HepG2 (cell line): ENCODE measurements around the gene SERPINA9. TPM values are rescaled to one million over a fixed set of nuclear protein-coding genes. Genes with fewer than 3 reads are reported as not detected.
A peak's percentile ranks its signal among the peaks of the same experiment; 100 is the strongest.

Source experiments
- CC2D1A ChIP-seq: sonication (generic); formaldehyde crosslinking; IDR thresholded peaks from 2 replicates; pipeline ENCODE4 v1.8.1; 2023; ENCODE audit warnings: mild to moderate bottlenecking, missing genetic modification reagents
- CSRNP1 ChIP-seq: sonication (generic); formaldehyde crosslinking; IDR thresholded peaks from 2 replicates; pipeline ENCODE4 v1.8.1; 2023; ENCODE audit warnings: mild to moderate bottlenecking, missing genetic modification reagents
- GATAD1 ChIP-seq: IDR thresholded peaks from 2 replicates; pipeline ENCODE4 v1.6.1; 2016; ENCODE audit warnings: missing genetic modification reagents, missing compliant biosample characterization
- HNRNPUL1 ChIP-seq: fragments of 200-400 bp; formaldehyde crosslinking; IDR thresholded peaks from 2 replicates; pipeline ENCODE4 v1.6.1; 2017; ENCODE audit warnings: low read depth, mild to moderate bottlenecking, low read length, moderate library complexity
- KAT7 ChIP-seq: IDR thresholded peaks from 2 replicates; pipeline ENCODE4 v1.6.1; 2018; ENCODE audit warnings: borderline replicate concordance, missing compliant biosample characterization
- KMT2A ChIP-seq: sonication (generic); formaldehyde crosslinking; IDR thresholded peaks from 2 replicates; pipeline ENCODE4 v1.4.0; 2020; ENCODE audit warnings: missing genetic modification reagents
- PBX2 ChIP-seq: IDR thresholded peaks from 2 replicates; pipeline ENCODE4 v1.6.1; 2016; ENCODE audit warnings: control low read depth
- SMAD3 ChIP-seq: sonication (generic); formaldehyde crosslinking; IDR thresholded peaks from 2 replicates; pipeline ENCODE4 v1.4.0; 2020; ENCODE audit warnings: missing genetic modification reagents
- SNAPC2 ChIP-seq: sonication (generic); formaldehyde crosslinking; IDR thresholded peaks from 2 replicates; pipeline ENCODE4 v1.8.1; 2022; ENCODE audit warnings: mild to moderate bottlenecking, missing genetic modification reagents
- SRSF4 ChIP-seq: fragments of 200-400 bp; formaldehyde crosslinking; IDR thresholded peaks from one replicate; pipeline ENCODE4 v1.6.1; 2018; ENCODE audit warnings: mild to moderate bottlenecking, low read depth, low read length, moderate library complexity; ENCODE audit not compliant: poor library complexity, severe bottlenecking
- TERF1 ChIP-seq: sonication (generic); formaldehyde crosslinking; IDR thresholded peaks from 2 replicates; pipeline ENCODE4 v1.8.0; 2022; ENCODE audit warnings: mild to moderate bottlenecking, missing genetic modification reagents, moderate library complexity
- TFDP2 ChIP-seq: sonication (generic); formaldehyde crosslinking; IDR thresholded peaks from 2 replicates; pipeline ENCODE4 v1.4.0; 2020; ENCODE audit warnings: missing genetic modification reagents
- ZBTB10 ChIP-seq: sonication (generic); formaldehyde crosslinking; IDR thresholded peaks from 2 replicates; pipeline ENCODE4 v1.4.0; 2020; ENCODE audit warnings: missing genetic modification reagents, borderline replicate concordance
- ZFP82 ChIP-seq: sonication (generic); formaldehyde crosslinking; IDR thresholded peaks from 2 replicates; pipeline ENCODE4 v1.5.1; 2020; ENCODE audit warnings: mild to moderate bottlenecking, missing genetic modification reagents, borderline replicate concordance
- ZFY ChIP-seq: sonication (generic); formaldehyde crosslinking; IDR thresholded peaks from 2 replicates; pipeline ENCODE4 v1.4.0; 2020; ENCODE audit warnings: missing genetic modification reagents
- ZNF121 ChIP-seq: sonication (generic); formaldehyde crosslinking; IDR thresholded peaks from 2 replicates; pipeline ENCODE4 v1.5.0; 2020; ENCODE audit warnings: mild to moderate bottlenecking, missing genetic modification reagents
- ZNF253 ChIP-seq: sonication (generic); formaldehyde crosslinking; IDR thresholded peaks from 2 replicates; pipeline ENCODE4 v1.8.0; 2022; ENCODE audit warnings: mild to moderate bottlenecking, missing genetic modification reagents, borderline replicate concordance
- ZNF3 ChIP-seq: IDR thresholded peaks from 2 replicates; pipeline ENCODE4 v1.7.0; 2017; ENCODE audit warnings: inconsistent platforms
- ZNF570 ChIP-seq: sonication (generic); formaldehyde crosslinking; IDR thresholded peaks from 2 replicates; pipeline ENCODE4 v1.4.0; 2020; ENCODE audit warnings: mild to moderate bottlenecking, missing genetic modification reagents, borderline replicate concordance
- ZNF703 ChIP-seq: sonication (generic); formaldehyde crosslinking; IDR thresholded peaks from 2 replicates; pipeline ENCODE4 v1.5.1; 2020; ENCODE audit warnings: missing genetic modification reagents, mild to moderate bottlenecking, moderate library complexity, borderline replicate concordance
- polyA plus RNA-seq, 8 experiments: library from polyadenylated mRNA; depleted of rRNA in 3 of 8; stranded (reverse) in 7 of 8; unstranded in 1 of 8; fragments of >200 nt; fragmentation: Illumina TruSeq in 4 of 8; extraction: Trizol in 4 of 8; gene quantifications; 2 replicates each; pipeline versions ENCODE4 v1.2.1 to v1.2.3, GENCODE V29; 2011 to 2016; ENCODE audit warnings: low read depth in 4 of 8, missing spikeins in 1 of 8, mixed read lengths in 1 of 8; ENCODE audit not compliant: insufficient read depth in 1 of 8
- total RNA-seq, 5 experiments: library from RNA; depleted of rRNA; stranded (reverse); fragments of >200 nt; fragmentation: Illumina TruSeq; extraction: Trizol; gene quantifications; 2 replicates each; pipeline ENCODE4 v1.2.3, GENCODE V29; 2016; ENCODE audit warnings: low read depth in 1 of 5

The SERPINA9 gene
- total and polyA plus RNA-seq, 2 of the 13 experiments (the other 11 are each of a cell fraction or from before 2014, with no cell fraction given) = 0.21 TPM; not detected in 1

GRCh38 chr14:94451091-94451771 is 24.8 kb downstream of the SERPINA9 start (continued):
- TF ChIP-seq HNRNPUL1 (no peak), ZFY (CRISPR knock-in tag) (peak; percentile 41), KAT7 (CRISPR knock-in tag) (no peak), SNAPC2 (CRISPR knock-in tag) (no peak), CSRNP1 (CRISPR knock-in tag) (no peak), ZNF703 (CRISPR knock-in tag) (no peak), PBX2 (CRISPR knock-in tag) (no peak), TFDP2 (CRISPR knock-in tag) (no peak), SRSF4 (no peak), TERF1 (CRISPR knock-in tag) (no peak), ZNF3 (CRISPR knock-in tag) (no peak), ZNF253 (no peak), SMAD3 (no peak), CC2D1A (CRISPR knock-in tag) (no peak), ZNF570 (no peak), ZBTB10 (CRISPR knock-in tag) (peak; percentile 19; the same call in 1 of the 2 replicates), GATAD1 (peak; percentile 44; the same call in 1 of the 2 replicates), ZFP82 (CRISPR knock-in tag) (no peak), KMT2A (peak; percentile 57; the same call in 1 of the 2 replicates), ZNF121 (CRISPR knock-in tag) (no peak)
